Fibroblast of lung (primary cell): ENCODE data around the gene NRSN2. TPM values are rescaled to one million over a fixed set of nuclear protein-coding genes. Genes with fewer than 3 reads are reported as not detected.

Source experiments
- DNase-seq, 2 donors: peaks; one replicate each; pipeline versions ENCODE4 v3.0.0 to v3.0.0-alpha.2; 2010; ENCODE audit warnings: low read depth in 2 of 2
- H2AFZ ChIP-seq: 2 replicates; pipeline ENCODE4 v1.5.1; 2012; ENCODE audit warnings: low read length, control low read depth, inconsistent platforms
- H3K27ac ChIP-seq: 2 replicates; pipeline ENCODE4 v1.5.1; 2011; ENCODE audit warnings: low read length, control low read depth; ENCODE audit not compliant: insufficient read depth
- H3K27me3 ChIP-seq: 2 replicates; pipeline ENCODE4 v1.5.1; 2011; ENCODE audit warnings: mild to moderate bottlenecking, low read length; ENCODE audit not compliant: control insufficient read depth, insufficient read depth
- H3K36me3 ChIP-seq: 2 replicates; pipeline ENCODE4 v1.5.1; 2011; ENCODE audit warnings: low read length; ENCODE audit not compliant: control insufficient read depth, insufficient read depth
- H3K4me1 ChIP-seq: 2 replicates; pipeline ENCODE4 v1.5.1; 2011; ENCODE audit warnings: low read length; ENCODE audit not compliant: control insufficient read depth, insufficient read depth; ENCODE audit errors: extremely low read depth
- H3K4me2 ChIP-seq: 2 replicates; pipeline ENCODE4 v1.5.1; 2011; ENCODE audit warnings: low read length, control low read depth; ENCODE audit not compliant: insufficient read depth; ENCODE audit errors: extremely low read depth
- H3K4me3 ChIP-seq, 4 experiments: fragments of 200-600 bp in 1 of 4; sonication (generic) in 1 of 4; replicated peaks in 1 of 4; 2 replicates each; pipeline ENCODE4 v1.5.1; 2011 to 2016; ENCODE audit warnings: low read length in 4 of 4, low read depth in 3 of 4, mild to moderate bottlenecking in 3 of 4, control low read depth in 2 of 4, inconsistent platforms in 1 of 4, mixed read lengths in 1 of 4; ENCODE audit not compliant: insufficient read depth in 1 of 4; ENCODE audit errors: control extremely low read depth in 1 of 4
- H3K79me2 ChIP-seq: 2 replicates; pipeline ENCODE4 v1.5.1; 2012; ENCODE audit warnings: mild to moderate bottlenecking, low read length, inconsistent platforms; ENCODE audit not compliant: control insufficient read depth, insufficient read depth
- H3K9ac ChIP-seq: 2 replicates; pipeline ENCODE4 v1.5.1; 2011; ENCODE audit warnings: mild to moderate bottlenecking, low read length, control low read depth; ENCODE audit not compliant: insufficient read depth
- H3K9me3 ChIP-seq: 2 replicates; pipeline ENCODE4 v1.5.1; 2012; ENCODE audit warnings: low read depth, low read length; ENCODE audit not compliant: control insufficient read depth, insufficient read depth
- H4K20me1 ChIP-seq: 2 replicates; pipeline ENCODE4 v1.5.1; 2011; ENCODE audit warnings: low read length; ENCODE audit not compliant: control insufficient read depth, insufficient read depth; ENCODE audit errors: extremely low read depth
- EZH2 ChIP-seq: IDR thresholded peaks from 2 replicates; pipeline ENCODE4 v1.5.1; 2012; ENCODE audit warnings: low read length, control low read depth, mild to moderate bottlenecking; ENCODE audit errors: missing control alignments
- polyA plus RNA-seq, 2 donors: library from polyadenylated mRNA; depleted of rRNA in 1 of 2; stranded (reverse) in 1 of 2; unstranded in 1 of 2; fragments of >200 nt; gene quantifications; 2 replicates each; pipeline ENCODE4 v1.2.1, GENCODE V29; 2011 to 2012; ENCODE audit warnings: missing spikeins in 1 of 2
- total RNA-seq: library from RNA; depleted of rRNA; stranded (reverse); fragments of >200 nt; gene quantifications from 2 replicates; pipeline ENCODE4 v1.2.1, GENCODE V29; 2014
- TF ChIP-seq, protein P1 (sequence below), 2 donors: IDR thresholded peaks in 1 of 2; conservative IDR thresholded peaks in 1 of 2; 1 replicate in 1 of 2; 2 replicates in 1 of 2; pipeline ENCODE4 v1.5.1; 2011 to 2012; ENCODE audit warnings: low read length in 2 of 2, control low read depth in 1 of 2, inconsistent platforms in 1 of 2, low read depth in 1 of 2, mild to moderate bottlenecking in 1 of 2

The NRSN2 gene
- total and polyA plus RNA-seq, 2 donors (not counting 1 experiment from before 2014, with no cell fraction given), result 34.5 to 60.5 TPM

DNA sequence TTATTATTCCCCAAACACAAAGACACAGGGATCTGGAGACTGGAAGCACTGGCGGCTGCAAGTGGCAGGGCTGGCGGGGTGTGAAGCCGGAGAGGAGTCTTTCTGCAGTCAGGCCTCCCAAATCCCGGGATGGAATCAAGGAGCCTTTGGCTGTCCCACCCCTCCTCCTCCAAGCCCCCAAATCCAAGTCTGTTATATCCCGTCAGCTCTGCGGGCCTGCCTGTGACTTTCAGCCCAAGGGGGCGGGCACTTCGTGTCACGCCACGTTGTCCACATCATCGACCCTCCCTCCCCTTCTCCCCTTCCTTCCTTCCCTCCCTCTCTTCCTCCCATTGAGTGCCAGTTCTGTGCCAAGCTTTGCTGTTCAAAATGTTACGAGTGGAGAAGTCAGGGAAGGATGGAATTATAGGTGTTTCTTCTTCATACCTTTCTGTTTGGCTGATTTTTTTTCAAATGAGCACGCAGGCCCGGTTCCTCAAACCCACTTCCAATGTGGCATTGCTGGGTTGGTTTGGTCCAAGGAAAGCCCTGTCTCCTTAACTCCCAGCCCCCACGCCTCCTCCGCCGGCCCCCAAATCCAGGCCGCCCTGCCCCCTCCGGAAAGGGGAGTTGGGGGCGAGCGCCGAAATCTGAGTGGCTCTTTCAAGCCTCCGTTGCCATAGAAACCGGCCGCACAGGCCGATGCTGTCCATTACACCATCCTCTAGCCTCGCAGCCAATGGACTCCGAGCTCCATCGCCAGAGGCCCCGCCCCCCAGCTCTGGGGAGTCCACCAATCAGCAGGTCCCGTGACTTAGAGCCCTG lies 36.9 kb upstream of the NRSN2 start:
- peak overlapping the region; percentile 34 to 65 (median 52) for H3K4me3 ChIP-seq
- peak overlapping the region; percentile 52 for H2AFZ ChIP-seq
- peak overlapping the region; percentile 75 for H3K9ac ChIP-seq
- H3K27me3 ChIP-seq, result no peaks in the 10 kb centered on the region
- peak; percentile 100 for DNase-seq
- peak overlapping the region; percentile 86 for H3K4me2 ChIP-seq
- TF ChIP-seq, protein P1, sequence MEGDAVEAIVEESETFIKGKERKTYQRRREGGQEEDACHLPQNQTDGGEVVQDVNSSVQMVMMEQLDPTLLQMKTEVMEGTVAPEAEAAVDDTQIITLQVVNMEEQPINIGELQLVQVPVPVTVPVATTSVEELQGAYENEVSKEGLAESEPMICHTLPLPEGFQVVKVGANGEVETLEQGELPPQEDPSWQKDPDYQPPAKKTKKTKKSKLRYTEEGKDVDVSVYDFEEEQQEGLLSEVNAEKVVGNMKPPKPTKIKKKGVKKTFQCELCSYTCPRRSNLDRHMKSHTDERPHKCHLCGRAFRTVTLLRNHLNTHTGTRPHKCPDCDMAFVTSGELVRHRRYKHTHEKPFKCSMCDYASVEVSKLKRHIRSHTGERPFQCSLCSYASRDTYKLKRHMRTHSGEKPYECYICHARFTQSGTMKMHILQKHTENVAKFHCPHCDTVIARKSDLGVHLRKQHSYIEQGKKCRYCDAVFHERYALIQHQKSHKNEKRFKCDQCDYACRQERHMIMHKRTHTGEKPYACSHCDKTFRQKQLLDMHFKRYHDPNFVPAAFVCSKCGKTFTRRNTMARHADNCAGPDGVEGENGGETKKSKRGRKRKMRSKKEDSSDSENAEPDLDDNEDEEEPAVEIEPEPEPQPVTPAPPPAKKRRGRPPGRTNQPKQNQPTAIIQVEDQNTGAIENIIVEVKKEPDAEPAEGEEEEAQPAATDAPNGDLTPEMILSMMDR (conservative IDR thresholded peaks at IDR 0.05 in 1 of 2, IDR thresholded peaks at IDR 0.05 in 1 of 2; ENCODE audit: low read depth in 1 of 2, low read length in 2 of 2), result no peak
- no peak for TF ChIP-seq EZH2
- peak overlapping the region; percentile 97 for H3K27ac ChIP-seq
- no peaks in the 10 kb centered on the region for H4K20me1 ChIP-seq
- no peaks in the 10 kb centered on the region for H3K79me2 ChIP-seq
- H3K36me3 ChIP-seq, result no peaks in the 10 kb centered on the region
- H3K9me3 ChIP-seq, result no peaks in the 10 kb centered on the region
- peaks cover 11% of the 10 kb centered on the region for H3K4me1 ChIP-seq

DNA sequence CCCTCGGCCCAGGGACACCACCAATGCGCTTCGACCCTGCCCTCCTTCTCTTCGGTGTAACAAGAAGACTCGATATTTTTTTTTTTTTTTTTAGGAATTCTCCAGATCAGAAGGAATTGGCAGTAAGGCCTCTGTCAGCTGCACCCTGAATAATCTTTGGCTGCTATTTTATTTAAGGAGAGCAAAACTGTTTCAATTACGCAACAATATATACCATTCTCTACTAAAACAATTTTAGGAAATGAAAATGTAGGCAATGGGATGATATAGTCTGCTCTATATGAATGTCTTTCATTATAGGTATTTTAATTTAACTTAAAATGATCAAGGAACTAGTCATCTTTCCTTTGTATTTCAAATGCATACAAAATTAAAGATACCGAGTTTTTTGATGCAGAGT lies 36.3 kb upstream of the NRSN2 start:
- Histone ChIP-seq H3K9me3 (no peaks in the 10 kb centered on the region), H3K4me2 (peak overlapping the region; percentile 56), H3K27me3 (no peaks in the 10 kb centered on the region), H3K4me3 (no peak overlapping the region), H4K20me1 (no peaks in the 10 kb centered on the region), H2AFZ (no peak overlapping the region), H3K4me1 (peaks cover 11% of the 10 kb centered on the region), H3K9ac (no peak overlapping the region), H3K36me3 (no peaks in the 10 kb centered on the region), H3K79me2 (no peaks in the 10 kb centered on the region), H3K27ac (no peak overlapping the region)
- TF ChIP-seq, protein P1 (conservative IDR thresholded peaks at IDR 0.05 in 1 of 2, IDR thresholded peaks at IDR 0.05 in 1 of 2; ENCODE audit: low read depth in 1 of 2, low read length in 2 of 2), result no peak
- no peak for TF ChIP-seq EZH2
- no peak for DNase-seq

DNA sequence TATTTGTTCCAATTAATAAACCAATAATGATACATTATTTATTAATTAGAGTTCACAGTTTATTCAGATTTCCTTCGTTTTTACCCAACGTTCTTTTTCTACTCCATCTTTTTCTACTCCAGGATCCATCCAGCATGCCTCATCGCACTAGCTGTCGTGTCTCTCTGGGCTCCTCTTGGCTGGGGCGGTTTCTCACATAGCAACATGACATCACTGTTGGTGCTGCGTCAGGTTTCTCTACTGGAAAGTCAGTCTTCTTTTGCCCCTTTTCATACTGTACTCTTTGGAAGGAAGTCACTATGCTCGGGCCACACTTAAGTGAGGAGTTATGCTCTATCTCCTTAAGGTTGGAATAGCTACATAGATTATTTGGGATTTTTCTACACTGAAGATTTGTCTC lies 35.3 kb upstream of the NRSN2 start:
- no peaks in the 10 kb centered on the region for H3K36me3 ChIP-seq
- H3K4me1 ChIP-seq, result peaks cover 11% of the 10 kb centered on the region
- H3K27ac ChIP-seq, result no peak overlapping the region
- H3K27me3 ChIP-seq, result no peaks in the 10 kb centered on the region
- no peak for DNase-seq
- no peaks in the 10 kb centered on the region for H3K9me3 ChIP-seq
- no peak overlapping the region for H3K9ac ChIP-seq
- no peak for TF ChIP-seq EZH2
- TF ChIP-seq, protein P1 (conservative IDR thresholded peaks at IDR 0.05 in 1 of 2, IDR thresholded peaks at IDR 0.05 in 1 of 2; ENCODE audit: low read depth in 1 of 2, low read length in 2 of 2), result no peak
- no peaks in the 10 kb centered on the region for H4K20me1 ChIP-seq
- H3K79me2 ChIP-seq, result no peaks in the 10 kb centered on the region
- no peak overlapping the region for H3K4me3 ChIP-seq
- H2AFZ ChIP-seq, result no peak overlapping the region
- H3K4me2 ChIP-seq, result no peak overlapping the region
